Liver (tissue), 9 donors: ENCODE data around the gene RPSA. TPM values are rescaled to one million over a fixed set of nuclear protein-coding genes. Genes with fewer than 3 reads are reported as not detected.

Source experiments
- DNase-seq: peaks from one replicate; pipeline ENCODE4 v3.0.0-alpha.2; 2017; ENCODE audit warnings: low spot score
- H3K27ac ChIP-seq, 2 donors: one replicate each; pipeline ENCODE4 v1.7.0; 2013; ENCODE audit warnings: inconsistent platforms in 2 of 2, low read length in 2 of 2, control low read depth in 1 of 2, low read depth in 1 of 2, mild to moderate bottlenecking in 1 of 2
- H3K27me3 ChIP-seq, 4 donors: one replicate each; pipeline versions ENCODE4 v1.6.1 to v1.7.0; 2013; ENCODE audit warnings: low read length in 3 of 4, inconsistent platforms in 1 of 4, mild to moderate bottlenecking in 1 of 4, moderate library complexity in 1 of 4; ENCODE audit not compliant: control insufficient read depth in 4 of 4, insufficient read depth in 4 of 4
- H3K36me3 ChIP-seq, 4 donors: one replicate each; pipeline versions ENCODE4 v1.6.1 to v1.7.0; 2013; ENCODE audit warnings: low read length in 3 of 4, mild to moderate bottlenecking in 3 of 4, low read depth in 1 of 4, moderate library complexity in 1 of 4; ENCODE audit not compliant: control insufficient read depth in 4 of 4, insufficient read depth in 3 of 4
- H3K4me1 ChIP-seq, 4 donors: one replicate each; pipeline versions ENCODE4 v1.6.1 to v1.7.0; 2013; ENCODE audit warnings: low read length in 3 of 4, mild to moderate bottlenecking in 3 of 4, moderate library complexity in 1 of 4; ENCODE audit not compliant: control insufficient read depth in 4 of 4, insufficient read depth in 4 of 4
- H3K4me3 ChIP-seq, 3 donors: one replicate each; pipeline versions ENCODE4 v1.6.1 to v1.7.0; 2013; ENCODE audit warnings: low read length in 3 of 3, control low read depth in 1 of 3, low read depth in 1 of 3, mild to moderate bottlenecking in 1 of 3
- H3K9ac ChIP-seq, 2 donors: one replicate each; pipeline ENCODE4 v1.7.0; 2013; ENCODE audit warnings: low read length in 2 of 2, mild to moderate bottlenecking in 2 of 2, moderate library complexity in 2 of 2, control low read depth in 1 of 2, low read depth in 1 of 2
- H3K9me3 ChIP-seq, 4 donors: one replicate each; pipeline versions ENCODE4 v1.6.1 to v1.7.0; 2013; ENCODE audit warnings: low read length in 3 of 4; ENCODE audit not compliant: control insufficient read depth in 4 of 4
- EGR1 ChIP-seq, 2 donors: IDR thresholded peaks; 2 replicates each; pipeline ENCODE4 v1.6.1; 2016 to 2018; ENCODE audit warnings: antibody characterized with exemption in 2 of 2, low read depth in 2 of 2
- FOXA1 ChIP-seq: IDR thresholded peaks from 2 replicates; pipeline ENCODE4 v1.6.1; 2016; ENCODE audit warnings: antibody characterized with exemption
- FOXA2 ChIP-seq: IDR thresholded peaks from 2 replicates; pipeline ENCODE4 v1.6.1; 2016; ENCODE audit warnings: antibody characterized with exemption
- GABPA ChIP-seq, 2 donors: IDR thresholded peaks in 1 of 2; conservative IDR thresholded peaks in 1 of 2; 2 replicates each; pipeline ENCODE4 v1.6.1; 2016; ENCODE audit warnings: antibody characterized with exemption in 2 of 2, mild to moderate bottlenecking in 1 of 2, moderate library complexity in 1 of 2
- HNF4A ChIP-seq, 2 donors: conservative IDR thresholded peaks; 2 replicates each; pipeline ENCODE4 v1.6.1; 2016; ENCODE audit warnings: antibody characterized with exemption in 2 of 2, mild to moderate bottlenecking in 2 of 2
- HNF4G ChIP-seq: IDR thresholded peaks from 2 replicates; pipeline ENCODE4 v1.6.1; 2016; ENCODE audit warnings: antibody characterized with exemption
- JUND ChIP-seq, 2 donors: IDR thresholded peaks; 2 replicates each; pipeline ENCODE4 v1.6.1; 2016; ENCODE audit warnings: antibody characterized with exemption in 2 of 2
- NR2F2 ChIP-seq: IDR thresholded peaks from 2 replicates; pipeline ENCODE4 v1.6.1; 2016; ENCODE audit warnings: antibody characterized with exemption
- RAD21 ChIP-seq, 2 donors: IDR thresholded peaks; 2 replicates each; pipeline ENCODE4 v1.6.1; 2016; ENCODE audit warnings: antibody characterized with exemption in 2 of 2, mild to moderate bottlenecking in 2 of 2
- RXRA ChIP-seq, 2 donors: IDR thresholded peaks; 2 replicates each; pipeline ENCODE4 v1.6.1; 2017 to 2018; ENCODE audit warnings: antibody characterized with exemption in 2 of 2, mild to moderate bottlenecking in 1 of 2
- SP1 ChIP-seq: IDR thresholded peaks from 2 replicates; pipeline ENCODE4 v1.6.1; 2018; ENCODE audit warnings: antibody characterized with exemption, mild to moderate bottlenecking
- TAF1 ChIP-seq: conservative IDR thresholded peaks from 2 replicates; pipeline ENCODE4 v1.6.1; 2016; ENCODE audit warnings: antibody characterized with exemption, mild to moderate bottlenecking
- YY1 ChIP-seq: IDR thresholded peaks from 2 replicates; pipeline ENCODE4 v1.6.1; 2016; ENCODE audit warnings: antibody characterized with exemption, mild to moderate bottlenecking
- WGBS: extraction: QIAGEN DNeasy Blood & Tissue Kit; methylation state at CpG from one replicate; pipeline ENCODE4 v1.1.7; 2013; 5-methylcytosine and 5-hydroxymethylcytosine counted together
- polyA plus RNA-seq, 2 donors: library from polyadenylated mRNA; stranded (reverse) in 1 of 2; unstranded in 1 of 2; fragments of 200-250 nt in 1 of 2; fragments of >200 nt in 1 of 2; fragmentation: Nextera tagmentation in 1 of 2; extraction: Ambion mirVana in 1 of 2; gene quantifications; one replicate each; pipeline versions ENCODE4 v1.2.1 to v1.2.3, GENCODE V29; 2013 to 2015
- total RNA-seq, 2 donors: library from RNA; depleted of rRNA; stranded (reverse); fragments of >200 nt; gene quantifications; one replicate each; pipeline ENCODE4 v1.2.3, GENCODE V29; 2014
- TF ChIP-seq, protein P1 (sequence below): fragments of 150-350 bp; IDR thresholded peaks from 2 replicates; pipeline ENCODE4 v1.5.1; 2017; ENCODE audit warnings: improper control_type of control experiment, low read depth, low read length; ENCODE audit not compliant: missing input control
- TF ChIP-seq, protein P2 (sequence below): IDR thresholded peaks from 2 replicates; pipeline ENCODE4 v1.6.1; 2016; ENCODE audit warnings: antibody characterized with exemption
- TF ChIP-seq, protein P3 (sequence below): IDR thresholded peaks from 2 replicates; pipeline ENCODE4 v1.6.1; 2016; ENCODE audit warnings: antibody characterized with exemption, mild to moderate bottlenecking
- TF ChIP-seq, protein P4 (sequence below): IDR thresholded peaks from 2 replicates; pipeline ENCODE4 v1.6.1; 2016; ENCODE audit warnings: antibody characterized with exemption
- TF ChIP-seq, protein P5 (sequence below): IDR thresholded peaks from 2 replicates; pipeline ENCODE4 v1.6.1; 2016; ENCODE audit warnings: antibody characterized with exemption
- donor health status: healthy.
- donor health status: healthy.
- donor health status: healthy.
- donor health status: healthy.
- donor health status: healthy.

The RPSA gene
- total and polyA plus RNA-seq, 4 donors = 200 to 796 (median 443) TPM

DNA sequence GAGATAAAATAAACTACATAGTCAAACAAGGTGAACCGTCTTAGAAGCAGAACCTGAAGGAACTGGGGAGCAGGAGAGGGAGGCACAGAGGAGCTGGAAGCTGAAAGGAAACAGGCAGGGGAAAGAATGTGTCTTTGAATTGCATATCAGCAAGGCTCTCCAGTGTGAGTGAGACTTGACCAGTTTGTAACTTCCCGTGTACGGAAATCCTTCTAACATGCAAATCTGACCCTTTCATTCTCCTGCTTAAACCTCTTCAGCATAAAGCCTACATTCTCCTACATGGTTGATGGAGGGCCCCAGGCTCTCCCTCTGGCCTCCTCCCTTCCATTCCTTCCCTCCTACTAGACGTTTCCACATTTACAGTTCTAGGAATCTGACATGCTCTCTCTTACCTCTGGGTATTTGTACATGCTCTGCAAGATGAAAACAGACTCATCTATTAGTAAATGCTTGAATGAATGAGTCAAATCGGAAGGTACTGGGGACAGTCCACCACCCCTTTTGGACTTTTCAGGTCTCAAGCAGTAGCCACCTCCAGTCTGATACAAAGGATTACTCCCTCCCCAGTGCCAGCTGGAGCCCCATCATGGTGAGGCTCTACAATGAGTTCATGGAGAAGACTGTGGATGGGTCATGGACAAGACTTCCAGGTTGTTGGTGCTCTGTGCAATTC lies 29.4 kb upstream of the RPSA start:
- TF ChIP-seq NR2F2 = no peak
- TF ChIP-seq, protein P1, sequence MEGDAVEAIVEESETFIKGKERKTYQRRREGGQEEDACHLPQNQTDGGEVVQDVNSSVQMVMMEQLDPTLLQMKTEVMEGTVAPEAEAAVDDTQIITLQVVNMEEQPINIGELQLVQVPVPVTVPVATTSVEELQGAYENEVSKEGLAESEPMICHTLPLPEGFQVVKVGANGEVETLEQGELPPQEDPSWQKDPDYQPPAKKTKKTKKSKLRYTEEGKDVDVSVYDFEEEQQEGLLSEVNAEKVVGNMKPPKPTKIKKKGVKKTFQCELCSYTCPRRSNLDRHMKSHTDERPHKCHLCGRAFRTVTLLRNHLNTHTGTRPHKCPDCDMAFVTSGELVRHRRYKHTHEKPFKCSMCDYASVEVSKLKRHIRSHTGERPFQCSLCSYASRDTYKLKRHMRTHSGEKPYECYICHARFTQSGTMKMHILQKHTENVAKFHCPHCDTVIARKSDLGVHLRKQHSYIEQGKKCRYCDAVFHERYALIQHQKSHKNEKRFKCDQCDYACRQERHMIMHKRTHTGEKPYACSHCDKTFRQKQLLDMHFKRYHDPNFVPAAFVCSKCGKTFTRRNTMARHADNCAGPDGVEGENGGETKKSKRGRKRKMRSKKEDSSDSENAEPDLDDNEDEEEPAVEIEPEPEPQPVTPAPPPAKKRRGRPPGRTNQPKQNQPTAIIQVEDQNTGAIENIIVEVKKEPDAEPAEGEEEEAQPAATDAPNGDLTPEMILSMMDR = no peak
- H3K4me3 ChIP-seq = no peak overlapping the region
- no peaks in the 10 kb centered on the region for H3K27me3 ChIP-seq
- peaks cover 0 to 25% (median 20%) of the 10 kb centered on the region in 4 donors for H3K4me1 ChIP-seq
- H3K9ac ChIP-seq = no peak overlapping the region
- no peak for DNase-seq
- 75% methylated on average over 5 of the region's 5 CpGs for WGBS
- H3K9me3 ChIP-seq = no peaks in the 10 kb centered on the region
- no peak overlapping the region for H3K27ac ChIP-seq
- no peaks in the 10 kb centered on the region for H3K36me3 ChIP-seq

DNA sequence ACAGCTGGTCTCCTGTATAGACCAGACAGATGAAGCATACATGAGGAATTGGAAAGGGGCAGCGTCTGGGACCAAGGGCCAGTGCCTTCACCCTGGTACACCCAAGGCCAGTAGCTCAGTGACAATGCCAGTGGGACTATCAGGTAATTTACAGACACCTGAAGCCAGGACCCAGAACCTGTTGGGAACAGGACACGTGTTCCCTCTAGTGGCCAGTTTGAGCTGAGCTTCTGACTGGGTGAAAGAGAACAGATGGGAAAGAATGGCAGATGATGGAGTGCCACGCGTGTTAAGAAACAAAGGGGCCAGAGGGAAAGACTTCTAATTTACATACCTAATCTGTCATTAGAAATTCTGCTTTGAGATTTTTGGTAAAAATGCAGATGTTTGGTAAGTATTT lies 28.4 kb upstream of the RPSA start:
- peaks cover 2 to 33% (median 22%) of the 10 kb centered on the region in 4 donors for H3K4me1 ChIP-seq
- H3K4me3 ChIP-seq = no peak overlapping the region
- H3K27me3 ChIP-seq = no peaks in the 10 kb centered on the region
- H3K9ac ChIP-seq = no peak overlapping the region
- peak; percentile 61 for DNase-seq
- H3K27ac ChIP-seq = no peak overlapping the region
- TF ChIP-seq GABPA (IDR thresholded peaks at IDR 0.05 in 1 of 2, conservative IDR thresholded peaks at IDR 0.05 in 1 of 2) (no peak), SP1 (no peak), RXRA (IDR thresholded peaks at IDR 0.05) (peak; percentile 20 to 36), TAF1 (no peak), RAD21 (IDR thresholded peaks at IDR 0.05) (peak; percentile 92 to 93), NR2F2 (no peak), HNF4G (no peak), FOXA1 (no peak), HNF4A (conservative IDR thresholded peaks at IDR 0.05) (peak in 1 of 2 donors; percentile 18), JUND (IDR thresholded peaks at IDR 0.05) (no peak), EGR1 (IDR thresholded peaks at IDR 0.05; ENCODE audit: low read depth in 2 of 2) (no peak), FOXA2 (no peak), YY1 (peak; percentile 43)
- TF ChIP-seq, protein P2, sequence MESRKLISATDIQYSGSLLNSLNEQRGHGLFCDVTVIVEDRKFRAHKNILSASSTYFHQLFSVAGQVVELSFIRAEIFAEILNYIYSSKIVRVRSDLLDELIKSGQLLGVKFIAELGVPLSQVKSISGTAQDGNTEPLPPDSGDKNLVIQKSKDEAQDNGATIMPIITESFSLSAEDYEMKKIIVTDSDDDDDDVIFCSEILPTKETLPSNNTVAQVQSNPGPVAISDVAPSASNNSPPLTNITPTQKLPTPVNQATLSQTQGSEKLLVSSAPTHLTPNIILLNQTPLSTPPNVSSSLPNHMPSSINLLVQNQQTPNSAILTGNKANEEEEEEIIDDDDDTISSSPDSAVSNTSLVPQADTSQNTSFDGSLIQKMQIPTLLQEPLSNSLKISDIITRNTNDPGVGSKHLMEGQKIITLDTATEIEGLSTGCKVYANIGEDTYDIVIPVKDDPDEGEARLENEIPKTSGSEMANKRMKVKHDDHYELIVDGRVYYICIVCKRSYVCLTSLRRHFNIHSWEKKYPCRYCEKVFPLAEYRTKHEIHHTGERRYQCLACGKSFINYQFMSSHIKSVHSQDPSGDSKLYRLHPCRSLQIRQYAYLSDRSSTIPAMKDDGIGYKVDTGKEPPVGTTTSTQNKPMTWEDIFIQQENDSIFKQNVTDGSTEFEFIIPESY = no peak
- TF ChIP-seq, protein P3, sequence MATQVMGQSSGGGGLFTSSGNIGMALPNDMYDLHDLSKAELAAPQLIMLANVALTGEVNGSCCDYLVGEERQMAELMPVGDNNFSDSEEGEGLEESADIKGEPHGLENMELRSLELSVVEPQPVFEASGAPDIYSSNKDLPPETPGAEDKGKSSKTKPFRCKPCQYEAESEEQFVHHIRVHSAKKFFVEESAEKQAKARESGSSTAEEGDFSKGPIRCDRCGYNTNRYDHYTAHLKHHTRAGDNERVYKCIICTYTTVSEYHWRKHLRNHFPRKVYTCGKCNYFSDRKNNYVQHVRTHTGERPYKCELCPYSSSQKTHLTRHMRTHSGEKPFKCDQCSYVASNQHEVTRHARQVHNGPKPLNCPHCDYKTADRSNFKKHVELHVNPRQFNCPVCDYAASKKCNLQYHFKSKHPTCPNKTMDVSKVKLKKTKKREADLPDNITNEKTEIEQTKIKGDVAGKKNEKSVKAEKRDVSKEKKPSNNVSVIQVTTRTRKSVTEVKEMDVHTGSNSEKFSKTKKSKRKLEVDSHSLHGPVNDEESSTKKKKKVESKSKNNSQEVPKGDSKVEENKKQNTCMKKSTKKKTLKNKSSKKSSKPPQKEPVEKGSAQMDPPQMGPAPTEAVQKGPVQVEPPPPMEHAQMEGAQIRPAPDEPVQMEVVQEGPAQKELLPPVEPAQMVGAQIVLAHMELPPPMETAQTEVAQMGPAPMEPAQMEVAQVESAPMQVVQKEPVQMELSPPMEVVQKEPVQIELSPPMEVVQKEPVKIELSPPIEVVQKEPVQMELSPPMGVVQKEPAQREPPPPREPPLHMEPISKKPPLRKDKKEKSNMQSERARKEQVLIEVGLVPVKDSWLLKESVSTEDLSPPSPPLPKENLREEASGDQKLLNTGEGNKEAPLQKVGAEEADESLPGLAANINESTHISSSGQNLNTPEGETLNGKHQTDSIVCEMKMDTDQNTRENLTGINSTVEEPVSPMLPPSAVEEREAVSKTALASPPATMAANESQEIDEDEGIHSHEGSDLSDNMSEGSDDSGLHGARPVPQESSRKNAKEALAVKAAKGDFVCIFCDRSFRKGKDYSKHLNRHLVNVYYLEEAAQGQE = no peak
- TF ChIP-seq, protein P1 = peak; percentile 83
- TF ChIP-seq, protein P4, sequence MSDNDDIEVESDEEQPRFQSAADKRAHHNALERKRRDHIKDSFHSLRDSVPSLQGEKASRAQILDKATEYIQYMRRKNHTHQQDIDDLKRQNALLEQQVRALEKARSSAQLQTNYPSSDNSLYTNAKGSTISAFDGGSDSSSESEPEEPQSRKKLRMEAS = no peak
- TF ChIP-seq, protein P5, sequence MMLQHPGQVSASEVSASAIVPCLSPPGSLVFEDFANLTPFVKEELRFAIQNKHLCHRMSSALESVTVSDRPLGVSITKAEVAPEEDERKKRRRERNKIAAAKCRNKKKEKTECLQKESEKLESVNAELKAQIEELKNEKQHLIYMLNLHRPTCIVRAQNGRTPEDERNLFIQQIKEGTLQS = no peak
- H3K9me3 ChIP-seq = no peaks in the 10 kb centered on the region
- WGBS = 22% methylated on average over 4 of the region's 4 CpGs
- H3K36me3 ChIP-seq = no peaks in the 10 kb centered on the region
